ENCODE measurements around the gene USP24. TPM values are rescaled to one million over a fixed set of nuclear protein-coding genes. Genes with fewer than 3 reads are reported as not detected.

The USP24 gene
- total RNA-seq, 1 donor, result 44.0 TPM

GRCh38 chr1:55169126-55169525, 46.0 kb downstream of the USP24 start:
- TF ChIP-seq, protein P1, sequence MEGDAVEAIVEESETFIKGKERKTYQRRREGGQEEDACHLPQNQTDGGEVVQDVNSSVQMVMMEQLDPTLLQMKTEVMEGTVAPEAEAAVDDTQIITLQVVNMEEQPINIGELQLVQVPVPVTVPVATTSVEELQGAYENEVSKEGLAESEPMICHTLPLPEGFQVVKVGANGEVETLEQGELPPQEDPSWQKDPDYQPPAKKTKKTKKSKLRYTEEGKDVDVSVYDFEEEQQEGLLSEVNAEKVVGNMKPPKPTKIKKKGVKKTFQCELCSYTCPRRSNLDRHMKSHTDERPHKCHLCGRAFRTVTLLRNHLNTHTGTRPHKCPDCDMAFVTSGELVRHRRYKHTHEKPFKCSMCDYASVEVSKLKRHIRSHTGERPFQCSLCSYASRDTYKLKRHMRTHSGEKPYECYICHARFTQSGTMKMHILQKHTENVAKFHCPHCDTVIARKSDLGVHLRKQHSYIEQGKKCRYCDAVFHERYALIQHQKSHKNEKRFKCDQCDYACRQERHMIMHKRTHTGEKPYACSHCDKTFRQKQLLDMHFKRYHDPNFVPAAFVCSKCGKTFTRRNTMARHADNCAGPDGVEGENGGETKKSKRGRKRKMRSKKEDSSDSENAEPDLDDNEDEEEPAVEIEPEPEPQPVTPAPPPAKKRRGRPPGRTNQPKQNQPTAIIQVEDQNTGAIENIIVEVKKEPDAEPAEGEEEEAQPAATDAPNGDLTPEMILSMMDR (IDR thresholded peaks at IDR 0.05; ENCODE audit: insufficient read depth, low read depth, low read length), result no peak
- H3K4me3 ChIP-seq (ENCODE audit: low read depth, low read length), result no peak overlapping the region
- no peak for DNase-seq (ENCODE audit: low read depth)

DNA sequence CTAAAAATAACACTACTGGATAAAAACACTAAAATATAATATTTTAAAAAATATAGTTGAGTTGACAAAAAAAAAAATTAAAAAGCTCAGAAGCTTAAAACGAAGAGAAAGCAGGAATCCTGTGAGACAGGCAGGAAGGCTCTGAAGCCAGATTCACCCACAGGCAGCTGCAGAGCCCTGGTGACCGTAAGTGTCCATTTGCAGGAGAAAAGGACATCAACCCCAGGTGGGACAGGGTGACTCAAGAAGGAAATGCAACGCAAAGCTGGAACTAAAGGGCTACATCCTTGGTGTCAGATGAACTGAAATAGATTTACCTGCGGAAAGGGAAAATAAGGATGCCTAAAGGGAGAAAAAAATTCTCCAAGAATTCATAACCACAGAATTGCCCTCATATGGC, 46.8 kb downstream of the USP24 start:
- DNase-seq (ENCODE audit: low read depth), result no peak
- TF ChIP-seq, protein P1 (IDR thresholded peaks at IDR 0.05; ENCODE audit: insufficient read depth, low read depth, low read length), result no peak
- H3K4me3 ChIP-seq (ENCODE audit: low read depth, low read length), result no peak overlapping the region

- TF ChIP-seq, protein P1 (IDR thresholded peaks at IDR 0.05; ENCODE audit: insufficient read depth, low read depth, low read length), result no peak
- peak; percentile 24 for DNase-seq (ENCODE audit: low read depth)
- H3K4me3 ChIP-seq (ENCODE audit: low read depth, low read length), result no peak overlapping the region
These were observed 47.8 kb downstream of the USP24 start for GRCh38 chr1:55167224-55167871.

DNA sequence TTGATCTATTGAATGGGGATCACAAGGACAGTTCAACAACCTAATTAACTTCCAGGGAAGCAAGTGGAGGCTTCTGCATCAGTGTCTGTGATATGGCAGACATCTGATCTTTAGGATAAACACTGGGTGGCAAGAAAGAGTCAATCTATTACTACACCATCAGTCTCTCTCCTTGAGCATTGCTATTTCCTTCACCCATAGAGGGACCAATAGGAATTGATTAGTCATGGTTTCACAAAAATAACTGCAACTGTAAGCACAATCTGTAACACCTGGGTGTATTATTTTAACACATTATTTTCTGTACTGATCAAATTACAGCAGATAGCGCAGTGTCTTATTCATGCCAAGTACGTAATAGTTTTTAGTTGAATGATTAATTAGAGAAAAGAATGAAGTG, 50.3 kb downstream of the USP24 start:
- H3K4me3 ChIP-seq (ENCODE audit: low read depth, low read length), result no peak overlapping the region
- no peak for DNase-seq (ENCODE audit: low read depth)
- TF ChIP-seq, protein P1 (IDR thresholded peaks at IDR 0.05; ENCODE audit: insufficient read depth, low read depth, low read length), result no peak

GRCh38 chr1:55159571-55159970, 55.6 kb downstream of the USP24 start:
- H3K4me3 ChIP-seq (ENCODE audit: low read depth, low read length), result no peak overlapping the region
- TF ChIP-seq, protein P1 (IDR thresholded peaks at IDR 0.05; ENCODE audit: insufficient read depth, low read depth, low read length), result no peak
- DNase-seq (ENCODE audit: low read depth), result no peak

DNA sequence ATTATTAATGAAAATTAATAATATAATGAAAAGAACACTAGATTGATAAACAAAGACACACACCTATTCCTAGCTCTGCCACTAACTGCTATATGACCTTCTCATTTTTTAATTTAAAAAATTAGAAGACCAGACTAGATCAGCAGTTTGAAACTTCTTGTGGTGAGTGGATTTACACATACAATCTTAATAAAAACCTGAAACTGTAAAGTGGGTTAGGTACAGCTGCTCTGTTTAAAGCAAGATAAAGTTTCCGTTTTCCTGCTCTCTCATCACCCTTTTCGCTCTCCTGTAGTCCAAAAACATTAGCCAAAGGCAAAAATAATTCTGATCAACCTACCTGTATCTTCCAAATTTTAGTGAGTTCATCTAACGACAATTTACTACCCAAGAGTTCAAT, 58.6 kb downstream of the USP24 start:
- no peak for DNase-seq (ENCODE audit: low read depth)
- TF ChIP-seq, protein P1 (IDR thresholded peaks at IDR 0.05; ENCODE audit: insufficient read depth, low read depth, low read length), result no peak
- no peak overlapping the region for H3K4me3 ChIP-seq (ENCODE audit: low read depth, low read length)

DNA sequence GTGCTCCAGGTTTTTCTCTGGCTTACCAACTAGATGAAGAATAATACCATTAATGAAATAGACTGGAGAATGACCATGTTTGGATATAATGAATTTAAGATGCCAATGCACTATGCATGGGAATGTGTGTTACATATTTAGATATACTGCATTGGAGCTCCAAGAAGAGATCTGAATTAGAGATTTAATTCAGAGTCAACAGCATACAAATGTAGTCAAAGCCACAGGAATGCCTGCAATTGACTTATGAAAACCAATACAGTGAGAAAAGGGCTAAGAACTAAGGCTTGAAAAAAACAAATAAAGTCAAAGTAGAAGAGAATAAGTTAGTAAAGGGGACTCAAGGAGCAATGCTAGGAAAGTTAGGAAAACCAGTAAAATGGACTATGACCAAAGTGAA, 59.1 kb downstream of the USP24 start:
- TF ChIP-seq, protein P1 (IDR thresholded peaks at IDR 0.05; ENCODE audit: insufficient read depth, low read depth, low read length), result no peak
- no peak overlapping the region for H3K4me3 ChIP-seq (ENCODE audit: low read depth, low read length)
- no peak for DNase-seq (ENCODE audit: low read depth)
